ENCODE results near the gene IRX4. TPM values are rescaled to one million over a fixed set of nuclear protein-coding genes. Genes with fewer than 3 reads are reported as not detected.
A peak's percentile ranks its signal among the peaks of the same experiment; 100 is the strongest.

The IRX4 gene
- total and polyA plus RNA-seq, 7 donors, result 0.05 to 0.65 (median 0.48) TPM; not detected in 4

GRCh38 chr5:1884678-1885403 lies 2.1 kb upstream of the IRX4 start:
- no peak for ATAC-seq
- intact Hi-C loops (cut with DNase I), result no loop called here
- Histone ChIP-seq H3K9me3 (no peaks in the 10 kb centered on the region), H3K4me1 (peaks cover 5% of the 10 kb centered on the region), H3K36me3 (ENCODE audit: insufficient read depth in 1 of 2, low read depth in 1 of 2) (no peaks in the 10 kb centered on the region), H3K27me3 (ENCODE audit: insufficient read depth in 3 of 3, low read length in 2 of 3) (peaks cover 0 to 94% (median 35%) of the 10 kb centered on the region in 3 donors), H3K4me3 (no peak overlapping the region), H3K27ac (no peak overlapping the region)
- TF ChIP-seq CTCF (IDR thresholded peaks at IDR 0.05), result no peak
- WGBS, 3 donors, result 42 to 65% (median 61%) methylated on average over 24 of the region's 24 CpGs
- DNase-seq, result peak in 1 of 2 donors; percentile 29

GRCh38 chr5:1883925-1884677 lies 1.4 kb upstream of the IRX4 start:
- 21 to 29% (median 27%) methylated on average over 46 to 49 of the region's 49 CpGs for WGBS, 3 donors
- intact Hi-C loops (cut with DNase I), result no loop called here
- DNase-seq, result peak in 1 of 2 donors; percentile 48
- ATAC-seq, result peak in 2 of 4 donors; percentile 7 to 12
- peak overlapping the region; percentile 58 for H3K4me3 ChIP-seq
- H3K4me1 ChIP-seq, result peaks cover 5% of the 10 kb centered on the region
- H3K27ac ChIP-seq, result no peak overlapping the region
- peaks cover 0 to 96% (median 35%) of the 10 kb centered on the region in 3 donors for H3K27me3 ChIP-seq (ENCODE audit: insufficient read depth in 3 of 3, low read length in 2 of 3)
- no peak for TF ChIP-seq CTCF (IDR thresholded peaks at IDR 0.05)
- H3K9me3 ChIP-seq, result no peaks in the 10 kb centered on the region
- no peaks in the 10 kb centered on the region for H3K36me3 ChIP-seq (ENCODE audit: insufficient read depth in 1 of 2, low read depth in 1 of 2)

GRCh38 chr5:1883120-1883924 lies 597 bp upstream of the IRX4 start:
- Histone ChIP-seq H3K4me1 (peaks cover 5% of the 10 kb centered on the region), H3K9me3 (no peaks in the 10 kb centered on the region), H3K4me3 (peak overlapping the region; percentile 58), H3K36me3 (ENCODE audit: insufficient read depth in 1 of 2, low read depth in 1 of 2) (no peaks in the 10 kb centered on the region), H3K27ac (no peak overlapping the region), H3K27me3 (ENCODE audit: insufficient read depth in 3 of 3, low read length in 2 of 3) (peaks cover 0 to 96% (median 38%) of the 10 kb centered on the region in 3 donors)
- peak; percentile 15 to 84 (median 75) for ATAC-seq
- intact Hi-C loops (cut with DNase I), result no loop called here
- DNase-seq, result peak in 1 of 2 donors; percentile 34
- TF ChIP-seq CTCF (IDR thresholded peaks at IDR 0.05), result no peak
- 1% methylated on average over 61 to 78 of the region's 78 CpGs for WGBS, 3 donors

GRCh38 chr5:1881731-1882336 lies 891 bp downstream of the IRX4 start:
- H3K36me3 ChIP-seq (ENCODE audit: insufficient read depth in 1 of 2, low read depth in 1 of 2), result no peaks in the 10 kb centered on the region
- H3K27me3 ChIP-seq (ENCODE audit: insufficient read depth in 3 of 3, low read length in 2 of 3), result peaks cover 0 to 96% (median 44%) of the 10 kb centered on the region in 3 donors
- H3K27ac ChIP-seq, result no peak overlapping the region
- 18 to 42% (median 36%) methylated on average over 41 to 59 of the region's 59 CpGs for WGBS, 3 donors
- no peak for ATAC-seq
- peak in 1 of 2 donors; percentile 36 for DNase-seq
- intact Hi-C loops (cut with DNase I), result no loop called here
- no peaks in the 10 kb centered on the region for H3K9me3 ChIP-seq
- TF ChIP-seq CTCF (IDR thresholded peaks at IDR 0.05), result no peak
- peaks cover 5% of the 10 kb centered on the region for H3K4me1 ChIP-seq
- H3K4me3 ChIP-seq, result peak overlapping the region; percentile 58
